ENCODE measurements around the gene REM2.

REM2 gene

DNA sequence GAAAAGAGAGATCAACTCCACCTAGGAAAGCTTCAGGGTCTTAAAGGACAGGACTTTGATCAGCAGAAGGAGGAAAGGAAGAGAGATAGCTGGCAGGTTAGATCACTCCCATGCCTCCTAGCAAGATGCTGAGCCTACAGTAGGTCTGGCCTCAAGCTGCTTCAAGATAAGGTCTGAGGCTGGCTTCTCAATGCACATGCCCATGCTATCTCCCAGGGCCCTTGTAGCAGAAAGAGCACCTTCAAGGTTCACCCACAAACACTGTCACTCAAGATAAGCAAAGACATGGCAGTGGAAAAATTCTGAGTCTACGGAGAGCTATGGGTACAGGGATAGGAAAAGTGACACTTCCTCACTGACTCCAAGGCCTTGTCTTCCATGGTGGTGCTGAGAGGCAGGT lies 14.3 kb downstream of the REM2 start:
- TF ChIP-seq, protein P1, sequence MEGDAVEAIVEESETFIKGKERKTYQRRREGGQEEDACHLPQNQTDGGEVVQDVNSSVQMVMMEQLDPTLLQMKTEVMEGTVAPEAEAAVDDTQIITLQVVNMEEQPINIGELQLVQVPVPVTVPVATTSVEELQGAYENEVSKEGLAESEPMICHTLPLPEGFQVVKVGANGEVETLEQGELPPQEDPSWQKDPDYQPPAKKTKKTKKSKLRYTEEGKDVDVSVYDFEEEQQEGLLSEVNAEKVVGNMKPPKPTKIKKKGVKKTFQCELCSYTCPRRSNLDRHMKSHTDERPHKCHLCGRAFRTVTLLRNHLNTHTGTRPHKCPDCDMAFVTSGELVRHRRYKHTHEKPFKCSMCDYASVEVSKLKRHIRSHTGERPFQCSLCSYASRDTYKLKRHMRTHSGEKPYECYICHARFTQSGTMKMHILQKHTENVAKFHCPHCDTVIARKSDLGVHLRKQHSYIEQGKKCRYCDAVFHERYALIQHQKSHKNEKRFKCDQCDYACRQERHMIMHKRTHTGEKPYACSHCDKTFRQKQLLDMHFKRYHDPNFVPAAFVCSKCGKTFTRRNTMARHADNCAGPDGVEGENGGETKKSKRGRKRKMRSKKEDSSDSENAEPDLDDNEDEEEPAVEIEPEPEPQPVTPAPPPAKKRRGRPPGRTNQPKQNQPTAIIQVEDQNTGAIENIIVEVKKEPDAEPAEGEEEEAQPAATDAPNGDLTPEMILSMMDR (IDR thresholded peaks at IDR 0.05; ENCODE audit: extremely low read depth, insufficient read depth, missing control alignments) = no peak
- in situ Hi-C loops (cut with MboI; ENCODE audit: low pct_unique_long_range_greater_than_20kb, low sequenced_read_pairs, unreplicated experiment) = no loop called here
- DNase-seq (ENCODE audit: low spot score) = no peak

DNA sequence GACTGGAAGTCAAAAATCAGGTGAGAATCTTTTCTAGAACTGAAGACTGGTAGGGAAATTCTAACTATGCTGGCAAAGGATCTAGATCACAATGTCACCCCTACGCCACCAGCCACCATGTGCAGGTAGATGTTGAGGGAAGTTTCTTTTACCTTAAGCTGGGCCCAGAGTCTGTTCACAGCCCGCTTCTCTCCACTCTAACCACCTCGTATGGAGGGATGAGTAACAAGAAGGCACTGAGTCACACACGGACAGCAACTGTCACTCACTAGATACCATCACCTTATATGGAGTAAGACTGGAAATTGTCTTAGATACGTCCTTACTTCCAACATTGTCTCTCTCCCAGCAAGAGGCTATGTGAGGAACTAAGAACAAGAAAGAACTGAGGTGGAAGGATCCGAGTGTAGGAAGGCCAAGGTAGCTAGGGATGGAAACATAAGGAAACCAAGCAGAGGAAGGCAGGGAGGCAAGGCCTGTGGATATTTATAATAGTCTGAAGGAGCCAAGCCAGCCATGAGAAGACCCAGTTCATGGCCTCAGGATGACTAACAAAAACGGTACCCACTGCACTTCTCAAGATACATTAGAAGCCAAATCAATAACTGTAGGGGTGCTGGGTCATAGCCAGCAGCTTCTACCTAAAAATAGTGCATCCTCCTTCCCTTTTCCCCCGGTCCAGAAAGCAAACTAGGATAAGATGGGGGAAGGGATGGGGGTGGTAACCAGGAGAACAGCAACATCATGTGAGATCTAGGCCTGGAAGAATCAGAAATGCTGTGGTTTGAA lies 15.5 kb downstream of the REM2 start:
- DNase-seq (ENCODE audit: low spot score) = no peak

DNA sequence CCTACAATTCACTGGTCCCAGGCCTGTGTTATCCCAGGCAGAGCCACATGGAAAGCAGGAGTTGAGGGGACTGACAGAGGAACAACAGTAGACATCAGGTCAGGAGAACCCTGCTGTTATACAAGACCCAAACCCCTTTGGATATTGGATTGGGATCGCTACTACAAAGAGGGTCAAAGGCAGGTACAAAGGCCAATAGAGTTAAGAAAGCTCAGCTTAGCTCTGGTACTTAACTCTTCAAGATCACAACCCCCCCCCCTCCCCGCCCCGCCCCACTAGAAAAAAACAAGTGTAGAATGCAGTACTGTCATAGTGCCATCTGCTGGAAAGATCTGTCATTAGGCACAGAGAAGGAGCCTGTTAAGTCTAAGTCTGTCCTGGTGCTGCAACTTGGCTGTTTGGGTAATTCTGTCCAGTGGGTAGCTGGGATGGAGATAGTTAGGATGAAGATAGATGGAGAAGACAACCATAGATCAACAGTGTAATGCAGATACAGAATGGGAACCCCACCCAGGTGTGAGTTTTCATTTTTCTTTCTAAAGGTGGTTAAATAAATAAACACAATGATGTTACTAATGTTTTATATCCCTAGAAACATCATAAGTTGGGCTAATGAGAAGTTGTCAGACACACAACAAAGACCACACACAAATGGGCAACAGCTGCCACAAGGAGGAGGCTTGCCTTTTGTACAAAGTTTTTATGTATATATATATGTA lies 17.2 kb downstream of the REM2 start:
- in situ Hi-C loops (cut with MboI; ENCODE audit: low pct_unique_long_range_greater_than_20kb, low sequenced_read_pairs, unreplicated experiment) = no loop called here
- DNase-seq (ENCODE audit: low spot score) = peak; percentile 70
- TF ChIP-seq, protein P1 (IDR thresholded peaks at IDR 0.05; ENCODE audit: extremely low read depth, insufficient read depth, missing control alignments) = peak; percentile 73

More for the DNA sequence above, 15.5 kb downstream of the REM2 start:
- TF ChIP-seq, protein P1 (IDR thresholded peaks at IDR 0.05; ENCODE audit: extremely low read depth, insufficient read depth, missing control alignments) = no peak
- in situ Hi-C loops (cut with MboI; ENCODE audit: low pct_unique_long_range_greater_than_20kb, low sequenced_read_pairs, unreplicated experiment) = no loop called here

DNA sequence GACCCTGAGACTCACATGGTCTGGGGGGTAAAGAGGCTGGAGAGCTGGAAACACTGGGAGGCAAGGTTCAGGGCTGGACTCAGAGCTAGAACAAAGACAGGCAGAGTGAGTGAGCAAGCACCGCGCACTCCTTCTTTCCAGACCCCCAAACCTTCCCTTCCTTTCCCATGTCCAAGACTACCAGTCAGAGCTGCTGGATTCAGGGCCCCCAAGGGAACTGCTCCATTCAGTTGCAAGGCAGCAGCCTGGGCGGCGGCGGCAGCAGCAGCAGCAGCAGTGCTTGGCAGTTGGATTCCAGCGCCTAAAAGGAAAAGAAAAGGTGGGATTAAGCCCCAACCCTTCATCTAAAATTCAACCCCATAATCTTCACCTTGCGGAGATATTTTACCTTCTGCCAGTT lies 18.8 kb downstream of the REM2 start:
- no peak for DNase-seq (ENCODE audit: low spot score)
- in situ Hi-C loops (cut with MboI; ENCODE audit: low pct_unique_long_range_greater_than_20kb, low sequenced_read_pairs, unreplicated experiment) = no loop called here
- TF ChIP-seq, protein P1 (IDR thresholded peaks at IDR 0.05; ENCODE audit: extremely low read depth, insufficient read depth, missing control alignments) = no peak

DNA sequence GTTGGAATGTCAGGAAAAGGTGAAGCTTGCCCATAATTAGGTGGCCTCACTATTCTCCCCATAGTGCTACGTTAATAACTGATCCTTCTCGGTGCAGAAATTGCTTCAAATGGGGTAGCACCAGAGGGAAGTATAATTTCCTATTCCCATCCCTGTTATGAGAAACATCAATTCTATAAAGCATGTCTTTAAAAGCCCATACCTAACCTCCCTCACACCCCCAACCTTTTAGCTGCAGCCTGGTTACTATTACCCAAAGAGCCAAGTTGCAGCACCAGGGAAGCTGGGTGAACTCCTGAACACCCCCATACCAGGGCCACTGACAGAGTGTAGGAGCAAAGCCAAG lies 20.7 kb downstream of the REM2 start:
- in situ Hi-C loops (cut with MboI; ENCODE audit: low pct_unique_long_range_greater_than_20kb, low sequenced_read_pairs, unreplicated experiment) = no loop called here
- TF ChIP-seq, protein P1 (IDR thresholded peaks at IDR 0.05; ENCODE audit: extremely low read depth, insufficient read depth, missing control alignments) = no peak
- no peak for DNase-seq (ENCODE audit: low spot score)

DNA sequence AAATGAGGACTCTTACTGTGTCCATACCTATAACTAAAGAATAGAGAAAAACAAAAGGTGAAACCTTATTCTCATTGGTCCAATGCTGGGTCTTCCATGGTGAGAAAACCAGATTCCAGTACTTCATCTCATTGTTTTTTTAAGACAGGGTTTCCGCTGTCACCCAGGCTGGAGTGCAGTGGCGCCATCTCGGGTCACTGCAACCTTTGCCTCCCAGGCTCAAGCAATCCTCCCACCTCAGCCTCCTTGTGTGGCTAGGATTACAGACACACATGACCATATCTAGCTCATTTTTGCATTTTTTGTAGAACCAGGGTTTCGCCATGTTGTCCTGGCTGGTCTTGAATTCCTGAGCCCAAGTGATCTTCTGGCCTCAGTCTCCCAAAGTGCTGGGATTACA lies 22.6 kb downstream of the REM2 start:
- no peak for DNase-seq (ENCODE audit: low spot score)
- in situ Hi-C loops (cut with MboI; ENCODE audit: low pct_unique_long_range_greater_than_20kb, low sequenced_read_pairs, unreplicated experiment) = no loop called here
- TF ChIP-seq, protein P1 (IDR thresholded peaks at IDR 0.05; ENCODE audit: extremely low read depth, insufficient read depth, missing control alignments) = no peak
